ENCODE data around the gene ELOVL7. TPM values are rescaled to one million over a fixed set of nuclear protein-coding genes. Genes with fewer than 3 reads are reported as not detected.
A peak's percentile ranks its signal among the peaks of the same experiment; 100 is the strongest.

Gene ELOVL7
- total RNA-seq = 0.09 TPM in 1 of 2 replicates, not detected in the other
- 0.01 and 0.18 TPM in 2 replicates for polyA plus RNA-seq
- polyA plus RNA-seq (2011; cell fraction: cytosol; rRNA removed) = not detected in 2 replicates
- 0.32 and 0.80 TPM in 2 replicates for polyA plus RNA-seq (2011; cell fraction: nucleus; rRNA removed)
- not detected in 2 replicates for polyA plus RNA-seq (2012)
- polyA minus RNA-seq = 0.42 TPM in 1 of 2 replicates, not detected in the other
- polyA minus RNA-seq (2011; cell fraction: cytosol; rRNA and poly(A)+ RNA removed) = 1.2 TPM
- 0.43 TPM in 1 of 2 replicates, not detected in the other for polyA minus RNA-seq (2011; cell fraction: nucleus; rRNA and poly(A)+ RNA removed)
- Bru-seq, nascent RNA = percentile 11 among the genes with signal in this experiment
- BruChase-seq, experiment 1, labeled RNA remaining after a 6-hour chase = percentile 17 among the genes with signal in this experiment
- BruChase-seq, experiment 2, labeled RNA remaining after a 2-hour chase = percentile 15 among the genes with signal in this experiment
- long read RNA-seq = 0 reads

DNA sequence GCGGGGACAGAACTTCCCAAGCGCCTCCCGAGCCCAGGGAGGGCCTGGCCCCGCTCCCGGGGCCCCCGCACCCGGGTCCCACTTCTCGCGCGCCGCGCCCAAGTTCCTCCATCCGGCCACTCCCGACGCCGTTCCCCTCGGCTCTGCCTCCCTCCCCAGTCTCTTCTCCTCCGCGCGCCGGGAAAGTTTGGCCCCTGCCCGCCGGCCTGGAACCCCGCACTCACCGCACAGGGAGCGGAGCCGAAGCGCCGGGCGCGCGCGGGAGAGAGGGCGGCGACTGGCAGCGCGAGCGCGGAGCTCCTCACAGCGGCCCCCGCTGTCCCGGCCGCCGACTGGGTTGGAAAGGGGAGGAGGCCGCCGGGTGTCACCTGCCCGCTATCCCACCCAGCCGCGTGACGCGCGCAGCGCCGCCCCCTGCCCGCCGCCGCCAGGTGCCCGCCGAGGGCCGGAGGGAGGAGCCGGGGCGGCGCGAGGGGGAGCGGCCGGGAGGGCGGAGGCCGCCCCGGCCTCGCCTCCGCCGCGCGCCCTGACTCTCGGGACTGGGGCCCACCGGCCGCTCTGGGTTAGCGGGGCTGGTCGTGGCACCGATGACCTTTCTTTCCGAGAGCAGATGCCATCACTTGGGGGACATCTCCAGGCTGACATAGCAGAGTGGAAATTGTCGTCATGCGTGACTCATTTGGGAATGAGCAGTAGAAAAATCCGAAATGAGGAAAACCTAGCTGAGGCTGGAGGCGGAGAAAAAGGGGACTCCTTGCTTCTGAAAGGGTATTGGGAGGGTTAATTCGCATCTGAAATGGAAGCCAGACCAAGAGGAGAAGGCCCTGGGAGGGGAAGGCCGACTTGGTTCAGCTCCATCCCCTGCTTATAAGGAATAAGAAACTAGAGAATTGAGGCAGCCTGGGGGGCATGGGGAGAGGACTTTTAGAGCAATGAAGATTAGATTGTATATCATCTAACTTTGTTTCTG, at the start of gene ELOVL7:
Gene ELOVL7 (minus strand): TSS at position 334 of the 970 bp plus-strand sequence. CDS start 56,872 bp downstream, outside the sequence.
- H3K79me2 ChIP-seq (ENCODE audit: control insufficient read depth, insufficient read depth, low read length) = no peaks in the 10 kb centered on the region
- no peaks in the 10 kb centered on the region for H3K9me1 ChIP-seq (replicated peaks; ENCODE audit: control insufficient read depth, extremely low read depth, insufficient read depth, low read length)
- POLR2A ChIA-PET = no interaction called here
- H2AFZ ChIP-seq (ENCODE audit: low read depth, low read length) = peak within 1 kb of the TSS; percentile 85
- intact Hi-C loops (cut with micrococcal nuclease) (loop anchor here (10.0 kb wide), 1 partner anchor 139 kb away; the partner anchor contains the start of gene DEPDC1B), dilution Hi-C loops (cut with MboI; ENCODE audit: extremely low pct_ligation_motif_present, low sequenced_read_pairs) (no loop called here)
- no peak within 1 kb of the TSS for H3K27ac ChIP-seq (ENCODE audit: insufficient read depth, low read depth, low read length)
- H3K9me3 ChIP-seq (replicated peaks; ENCODE audit: control insufficient read depth, insufficient read depth, low read length) = no peaks in the 10 kb centered on the region
- TF ChIP-seq POLR2A (IDR thresholded peaks at IDR 0.05; ENCODE audit: low read depth, low read length) (no peak), FOS (IDR thresholded peaks at IDR 0.05; ENCODE audit: borderline replicate concordance, insufficient read depth, low read length) (no peak)
- TF ChIP-seq, protein P1, sequence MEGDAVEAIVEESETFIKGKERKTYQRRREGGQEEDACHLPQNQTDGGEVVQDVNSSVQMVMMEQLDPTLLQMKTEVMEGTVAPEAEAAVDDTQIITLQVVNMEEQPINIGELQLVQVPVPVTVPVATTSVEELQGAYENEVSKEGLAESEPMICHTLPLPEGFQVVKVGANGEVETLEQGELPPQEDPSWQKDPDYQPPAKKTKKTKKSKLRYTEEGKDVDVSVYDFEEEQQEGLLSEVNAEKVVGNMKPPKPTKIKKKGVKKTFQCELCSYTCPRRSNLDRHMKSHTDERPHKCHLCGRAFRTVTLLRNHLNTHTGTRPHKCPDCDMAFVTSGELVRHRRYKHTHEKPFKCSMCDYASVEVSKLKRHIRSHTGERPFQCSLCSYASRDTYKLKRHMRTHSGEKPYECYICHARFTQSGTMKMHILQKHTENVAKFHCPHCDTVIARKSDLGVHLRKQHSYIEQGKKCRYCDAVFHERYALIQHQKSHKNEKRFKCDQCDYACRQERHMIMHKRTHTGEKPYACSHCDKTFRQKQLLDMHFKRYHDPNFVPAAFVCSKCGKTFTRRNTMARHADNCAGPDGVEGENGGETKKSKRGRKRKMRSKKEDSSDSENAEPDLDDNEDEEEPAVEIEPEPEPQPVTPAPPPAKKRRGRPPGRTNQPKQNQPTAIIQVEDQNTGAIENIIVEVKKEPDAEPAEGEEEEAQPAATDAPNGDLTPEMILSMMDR (IDR thresholded peaks at IDR 0.05; ENCODE audit: extremely low read depth in 1 of 2, insufficient read depth in 1 of 2, low read depth in 1 of 2, low read length in 2 of 2) = peak in 1 of 2 donors; percentile 52
- H4K20me1 ChIP-seq (replicated peaks; ENCODE audit: control insufficient read depth, extremely low read depth, insufficient read depth, low read length) = no peaks in the 10 kb centered on the region
- no peaks in the 10 kb centered on the region for H3K36me3 ChIP-seq (ENCODE audit: control insufficient read depth in 2 of 2, extremely low read depth in 1 of 2, insufficient read depth in 2 of 2, low read length in 2 of 2)
- BruUV-seq (replicated peaks) = no TSS peak
- no peak for FAIRE-seq
- H3K9ac ChIP-seq (replicated peaks; ENCODE audit: extremely low read depth, insufficient read depth, low read length) = no peak within 1 kb of the TSS
- DNase-seq (ENCODE audit: low read depth, low spot score) = peak; percentile 14
- H3K4me3 ChIP-seq (replicated peaks in 1 of 3; ENCODE audit: insufficient read depth in 1 of 3, low read depth in 1 of 3, low read length in 3 of 3) = peak within 1 kb of the TSS; percentile 36 to 55 (median 39)
- CTCF ChIA-PET = interaction anchor here (0.6 to 1.1 kb wide), 4 partner anchors 29 to 166 kb away, joined by 3 to 5 read pairs (median 3); no protein-coding TSS in a partner anchor
- peak within 1 kb of the TSS; percentile 81 for H3K4me2 ChIP-seq (ENCODE audit: insufficient read depth, low read length)
- H3K4me1 ChIP-seq (ENCODE audit: control insufficient read depth, extremely low read depth, insufficient read depth, low read length) = peaks cover 11% of the 10 kb centered on the region
- peaks cover 36 to 72% of the 10 kb centered on the region in 2 experiments for H3K27me3 ChIP-seq (ENCODE audit: control insufficient read depth in 2 of 2, insufficient read depth in 2 of 2, low read length in 2 of 2)
